ENCODE data around the gene MRPL9.

- TF ChIP-seq CTCF (IDR thresholded peaks at IDR 0.05; ENCODE audit: insufficient read depth, low read length, poor library complexity, severe bottlenecking): no peak
- no peak for TF ChIP-seq EZH2phosphoT487 (conservative IDR thresholded peaks at IDR 0.05; ENCODE audit: low read length)
Observed at GRCh38 chr1:151777317-151777716, 14.0 kb upstream of the MRPL9 start.
